Hepatic stellate cell (primary cell): ENCODE results near the gene HBS1L.

ENCODE experiments used
- DNase-seq: peaks from one replicate; pipeline ENCODE4 v3.0.0; 2011; ENCODE audit warnings: low spot score

The HBS1L gene

DNA sequence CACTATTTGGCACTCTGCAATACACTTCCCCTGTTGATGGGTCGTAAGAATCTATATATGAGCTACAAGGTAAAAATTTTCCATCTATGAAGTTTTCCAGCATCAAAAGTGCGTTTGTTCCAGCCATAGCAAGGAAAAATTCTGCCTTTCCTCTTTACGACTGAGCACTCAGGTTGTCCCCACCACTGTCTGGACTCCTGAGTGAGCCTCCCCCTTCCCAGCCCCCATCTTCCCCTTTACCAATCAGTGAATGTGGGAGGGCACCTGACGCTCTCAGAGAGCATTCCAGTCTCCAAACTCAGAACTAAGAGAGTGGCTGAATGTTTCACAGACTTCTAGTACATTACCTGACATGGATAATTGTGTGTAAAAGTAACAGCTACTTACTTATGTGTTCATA lies 104.7 kb downstream of the HBS1L start, which contains the start of gene ALDH8A1:
Gene ALDH8A1 (minus strand): TSS at position 175 of the 400 bp plus-strand sequence. CDS start 48 bp downstream, at position 127.
- no peak for DNase-seq

- no peak for DNase-seq
Measured at GRCh38 chr6:134948691-134949090, 105.9 kb downstream of the HBS1L start.

DNA sequence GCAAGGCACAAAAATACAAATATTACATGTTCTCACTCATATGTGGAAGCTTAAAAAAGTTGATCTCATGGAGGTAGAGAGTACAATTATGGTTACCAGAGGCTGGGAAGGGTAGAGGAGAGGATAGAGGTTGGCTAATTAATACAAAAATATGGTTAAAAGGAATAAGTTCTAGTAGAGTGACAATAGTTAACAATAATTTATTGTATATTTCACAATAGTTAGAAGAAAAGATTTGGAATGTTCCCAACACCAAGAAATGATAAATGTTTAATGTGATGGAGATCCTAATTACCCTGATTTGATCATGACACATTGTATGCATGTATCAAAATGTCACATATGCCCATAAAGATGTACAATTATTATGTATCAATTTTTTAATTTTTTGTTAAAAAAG lies 106.5 kb downstream of the HBS1L start:
- no peak for DNase-seq

DNA sequence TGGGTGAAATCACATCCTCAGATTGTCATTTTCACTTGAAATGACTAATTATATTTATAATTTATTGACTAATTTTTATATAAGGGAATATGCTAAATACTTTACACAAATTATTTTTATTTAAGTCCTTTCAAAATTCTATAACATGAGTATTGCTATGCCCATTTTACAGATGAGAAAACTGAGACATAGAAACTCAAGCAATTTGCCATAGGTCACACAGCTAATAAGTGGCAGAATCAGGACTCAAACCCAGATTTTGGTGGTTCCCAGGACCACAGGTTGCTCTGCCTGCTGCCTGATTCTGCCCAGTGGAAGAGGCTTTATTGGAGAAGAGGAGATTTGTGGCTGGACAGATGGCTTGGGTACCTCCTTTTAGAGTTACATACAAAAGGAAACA lies 109.6 kb downstream of the HBS1L start:
- no peak for DNase-seq

DNA sequence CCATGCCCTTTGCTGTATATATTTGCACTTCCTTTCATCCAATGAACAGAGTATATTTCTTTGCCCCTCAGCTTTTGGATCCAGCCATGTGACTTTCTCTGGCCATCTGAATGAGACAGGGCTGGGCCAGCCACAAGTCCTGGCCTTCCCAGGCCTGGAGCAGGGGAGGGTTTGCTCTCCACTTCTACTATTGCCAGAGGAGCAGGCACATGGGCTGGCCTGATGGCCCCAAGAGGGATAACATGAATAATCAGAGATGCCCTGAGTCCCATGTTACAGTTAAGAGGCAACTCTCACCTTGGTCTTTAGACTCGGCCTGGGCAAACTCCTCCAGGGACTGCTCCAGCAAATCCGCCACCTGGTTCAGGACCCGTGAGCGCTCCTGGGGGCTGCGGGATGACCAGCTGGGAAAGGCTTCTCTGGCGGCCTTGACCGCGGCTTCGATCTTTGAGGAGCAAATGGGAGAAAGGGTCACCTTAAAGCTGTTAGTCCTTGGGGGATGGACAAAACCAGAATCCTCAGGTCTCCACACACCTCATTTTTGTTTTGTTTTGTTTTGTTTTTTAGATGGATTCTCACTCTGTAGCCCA lies 111.0 kb downstream of the HBS1L start:
- no peak for DNase-seq

DNA sequence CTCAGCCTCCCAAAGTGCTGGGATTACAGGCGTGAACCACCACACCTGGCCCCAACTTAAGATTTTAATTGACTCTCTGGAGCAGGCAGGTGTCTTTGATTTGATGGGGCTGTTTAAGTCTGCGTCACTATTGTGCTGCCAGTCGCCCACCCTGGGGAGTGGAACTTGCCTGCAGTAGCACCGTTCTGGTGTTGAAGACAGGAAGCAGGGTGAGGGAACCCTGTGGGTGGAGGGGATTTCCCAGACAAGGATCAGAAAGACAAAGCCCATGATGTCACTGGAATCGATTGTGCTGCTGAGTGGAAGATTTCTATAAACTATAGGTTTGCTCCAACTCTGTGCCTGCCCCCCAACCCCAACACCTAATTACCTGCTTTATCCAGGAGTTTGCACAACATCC lies 115.7 kb downstream of the HBS1L start:
- no peak for DNase-seq

DNA sequence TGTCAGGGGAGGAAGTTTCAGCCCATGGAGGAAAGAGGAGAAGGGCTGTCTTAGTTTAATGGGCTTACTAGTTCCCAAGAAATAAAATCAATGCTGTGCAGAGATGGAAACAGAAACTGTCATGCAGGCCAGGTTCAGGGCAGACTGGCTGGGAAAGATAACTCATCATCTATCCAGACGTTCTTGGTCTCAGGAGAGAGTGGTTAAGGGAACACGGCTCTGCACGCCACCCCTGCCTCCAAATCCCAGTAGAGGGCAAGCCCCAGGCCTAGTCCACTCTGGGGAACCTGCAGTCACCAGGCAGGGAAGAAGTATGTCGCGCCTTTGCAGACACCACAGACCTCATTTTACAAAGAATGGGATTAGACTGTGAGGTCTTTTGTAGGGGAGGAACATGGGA lies 117.2 kb downstream of the HBS1L start:
- peak; percentile 25 for DNase-seq

- peak; percentile 48 for DNase-seq
Measured at GRCh38 chr6:134936931-134937330, 117.7 kb downstream of the HBS1L start.

- no peak for DNase-seq
Measured at GRCh38 chr6:134936476-134936875, 118.1 kb downstream of the HBS1L start.

- DNase-seq = no peak
Measured at GRCh38 chr6:134934793-134935485, 119.7 kb downstream of the HBS1L start.

GRCh38 chr6:134932535-134933470 lies 121.8 kb downstream of the HBS1L start:
- DNase-seq = no peak

GRCh38 chr6:134932098-134932497 lies 122.5 kb downstream of the HBS1L start:
- no peak for DNase-seq

DNA sequence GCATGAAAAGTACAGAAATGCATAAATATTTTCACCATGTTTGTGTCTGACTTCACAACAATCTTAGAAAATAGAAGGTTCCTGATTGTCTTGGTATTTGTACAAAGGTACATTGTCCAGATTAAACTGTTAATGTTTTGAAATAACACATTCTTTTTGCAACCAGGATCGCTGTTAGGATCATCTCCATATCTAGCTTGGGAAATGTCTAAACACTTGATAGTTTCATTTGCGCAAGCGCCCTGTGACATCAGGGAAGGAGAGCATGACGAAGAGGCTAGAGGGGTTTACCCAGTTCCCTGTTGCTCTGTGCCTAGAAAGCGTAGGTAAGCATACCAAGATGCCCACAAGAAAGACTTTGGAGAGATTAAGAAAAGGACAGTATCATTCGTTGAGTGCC lies 124.2 kb downstream of the HBS1L start:
- no peak for DNase-seq

DNA sequence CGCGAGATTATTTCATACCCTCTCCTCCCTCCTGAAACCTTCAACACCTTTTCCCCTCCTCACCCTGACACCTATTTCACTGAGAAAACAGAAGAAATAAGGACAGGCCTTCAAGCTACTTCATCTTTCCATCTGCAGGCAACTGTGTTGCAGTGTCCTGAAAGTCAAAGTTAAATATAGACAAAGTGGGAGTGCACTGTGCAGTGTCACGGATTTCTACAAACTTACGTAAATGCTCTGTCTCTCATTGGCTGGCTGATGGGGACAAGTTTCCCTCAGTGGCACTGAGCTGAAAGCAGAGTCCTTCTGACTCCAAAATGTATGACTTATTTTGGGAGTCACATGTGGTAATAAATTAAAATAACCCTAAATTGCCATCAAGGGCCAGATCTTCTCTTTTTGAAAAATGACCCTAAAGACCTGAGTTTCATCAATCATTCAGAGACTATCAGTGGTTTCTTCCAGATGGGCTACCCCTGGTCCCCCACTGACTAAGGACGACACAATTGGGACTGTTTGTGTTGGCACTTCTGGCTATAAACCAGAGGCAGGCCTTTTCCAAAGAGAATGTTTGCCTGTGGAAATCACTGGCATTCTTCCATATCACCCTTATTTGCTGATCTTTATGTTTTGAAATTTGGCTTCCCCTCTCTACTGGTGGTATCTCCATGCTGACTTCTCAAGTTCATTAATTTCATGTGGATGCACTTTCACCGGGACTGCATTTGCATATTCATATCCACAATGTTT lies 126.3 kb downstream of the HBS1L start:
- DNase-seq = no peak

DNA sequence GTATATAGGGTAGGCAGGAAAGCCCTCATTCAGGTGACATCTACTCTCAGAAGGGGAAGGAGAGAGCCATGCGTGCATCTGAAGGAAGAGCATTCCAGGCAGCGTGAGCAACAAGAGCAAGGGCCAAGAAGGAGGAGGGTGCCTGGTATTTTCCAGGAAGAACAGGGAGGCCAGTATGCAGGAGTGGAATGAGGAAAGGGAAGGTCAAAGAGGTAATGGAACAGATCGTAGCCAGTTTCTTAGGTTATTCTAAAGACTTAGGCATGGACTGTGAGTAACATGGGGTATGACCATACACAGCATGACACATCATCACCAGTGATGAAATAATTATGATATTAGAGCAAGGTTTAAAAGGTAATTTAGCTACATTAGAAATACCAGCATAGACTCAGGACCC lies 128.8 kb downstream of the HBS1L start:
- peak; percentile 37 for DNase-seq

- DNase-seq = no peak
Measured at GRCh38 chr6:134921721-134922261, 132.8 kb downstream of the HBS1L start.

DNA sequence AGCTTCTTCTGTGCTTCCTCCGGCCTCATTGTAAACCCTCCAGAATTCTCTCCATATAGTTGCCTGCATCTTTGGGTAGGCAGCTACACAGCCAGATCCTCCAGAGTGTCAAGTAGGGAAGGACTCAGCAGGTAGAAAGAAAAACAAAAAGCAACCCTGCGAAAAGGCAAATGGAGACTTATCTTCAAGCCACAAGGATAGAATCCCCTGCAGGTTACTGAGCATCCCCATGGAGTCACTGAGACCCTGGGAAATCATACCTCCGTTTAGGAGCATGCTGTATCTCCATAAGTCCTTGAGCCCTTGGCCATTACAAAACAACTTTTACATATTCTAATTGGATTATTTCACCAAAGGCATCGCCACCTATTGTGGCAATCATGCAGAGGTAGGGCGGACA lies 133.3 kb downstream of the HBS1L start:
- DNase-seq = no peak

- no peak for DNase-seq
Measured at GRCh38 chr6:134920422-134920821, 134.2 kb downstream of the HBS1L start.

DNA sequence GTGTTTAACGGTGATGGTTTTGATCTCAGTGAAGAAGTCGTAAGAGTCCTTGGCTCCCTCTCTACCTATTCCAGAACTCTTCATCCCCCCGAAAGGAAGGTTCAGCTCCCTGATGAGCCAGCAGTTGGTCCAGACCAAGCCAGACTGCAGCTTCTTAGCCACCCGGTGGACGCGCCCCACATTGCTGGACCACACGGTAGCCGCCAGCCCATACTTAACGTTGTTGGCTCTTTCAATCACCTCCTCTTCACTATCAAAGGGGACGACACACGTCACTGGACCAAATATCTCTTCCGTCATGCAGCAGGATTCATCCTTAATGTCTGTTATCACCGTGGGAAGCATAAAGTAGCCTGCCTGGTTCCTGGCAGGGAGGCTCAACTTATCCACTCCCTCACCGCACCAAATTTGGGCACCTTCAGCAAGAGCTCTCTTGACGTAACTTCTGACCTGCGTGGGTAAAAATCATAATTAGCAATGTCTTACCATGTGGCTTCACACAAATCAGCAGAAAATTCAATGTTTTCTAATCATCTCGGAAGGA lies 136.1 kb downstream of the HBS1L start:
- no peak for DNase-seq

- peak; percentile 60 for DNase-seq
Measured at GRCh38 chr6:134911547-134911946, 143.1 kb downstream of the HBS1L start.

- DNase-seq = no peak
Measured at GRCh38 chr6:134910593-134910935, 144.1 kb downstream of the HBS1L start.
